Naive thymus-derived CD4-positive, alpha-beta T cell (primary cell): ENCODE measurements around the gene E2F4. TPM values are rescaled to one million over a fixed set of nuclear protein-coding genes. Genes with fewer than 3 reads are reported as not detected.

Source experiments
- ATAC-seq: fragments of 150-1000 bp; cut with Tn5 transposase; 2 replicates; pipeline ENCODE4 v1.10.0; 2021; ENCODE audit warnings: mild to moderate bottlenecking, moderate library complexity
- CTCF ChIA-PET: fragments of 350-600 bp; sonication (Branson Sonifier 250); formaldehyde crosslinking; loops from one replicate; lab custom pipeline; 2021; ENCODE audit warnings: antibody characterized with exemption; lab: Charles Lee
- POLR2A ChIA-PET: fragments of 350-600 bp; sonication (Branson Sonifier 250); formaldehyde crosslinking; loops from one replicate; lab custom pipeline; 2021; ENCODE audit warnings: antibody characterized with exemption, inconsistent platforms; lab: Charles Lee
- DNase-seq, 9 donors: peaks; one replicate each; pipeline versions ENCODE4 v3.0.0 to v3.0.0-alpha.2; 2020 to 2022; ENCODE audit warnings: mixed read lengths in 1 of 9
- H3K27ac ChIP-seq: one replicate; pipeline ENCODE4 v1.7.0; 2013; ENCODE audit warnings: mild to moderate bottlenecking, low read depth, low read length, moderate library complexity
- H3K27me3 ChIP-seq, 2 donors: one replicate each; pipeline ENCODE4 v1.7.0; 2013; ENCODE audit warnings: low read length in 2 of 2, mild to moderate bottlenecking in 2 of 2, moderate library complexity in 2 of 2; ENCODE audit not compliant: control insufficient read depth in 2 of 2, insufficient read depth in 2 of 2
- H3K36me3 ChIP-seq, 3 experiments: 1 replicate in 2 of 3; 2 replicates in 1 of 3; pipeline ENCODE4 v1.7.0; 2013; ENCODE audit warnings: low read length in 3 of 3, mild to moderate bottlenecking in 3 of 3, moderate library complexity in 1 of 3; ENCODE audit not compliant: insufficient read depth in 3 of 3, control insufficient read depth in 2 of 3
- H3K4me1 ChIP-seq, 2 donors: one replicate each; pipeline ENCODE4 v1.7.0; 2013; ENCODE audit warnings: low read length in 2 of 2, mild to moderate bottlenecking in 2 of 2, moderate library complexity in 1 of 2; ENCODE audit not compliant: control insufficient read depth in 2 of 2, insufficient read depth in 2 of 2
- H3K4me3 ChIP-seq: 2 replicates; pipeline ENCODE4 v1.7.0; 2013; ENCODE audit warnings: mild to moderate bottlenecking, low read length
- H3K9me3 ChIP-seq, 3 experiments: 1 replicate in 2 of 3; 2 replicates in 1 of 3; pipeline ENCODE4 v1.7.0; 2013; ENCODE audit warnings: low read length in 3 of 3; ENCODE audit not compliant: control insufficient read depth in 2 of 3
- H3K27ac Mint-ChIP-seq, 9 donors: one replicate each; pipeline ENCODE4 v1.8.0; 2020 to 2022; ENCODE audit warnings: mixed read lengths in 9 of 9, mild to moderate bottlenecking in 8 of 9, moderate library complexity in 5 of 9, inconsistent platforms in 2 of 9
- H3K27me3 Mint-ChIP-seq, 5 donors: one replicate each; pipeline ENCODE4 v1.8.0; 2021 to 2022; ENCODE audit warnings: mixed read lengths in 5 of 5, mild to moderate bottlenecking in 1 of 5
- H3K36me3 Mint-ChIP-seq, 5 donors: one replicate each; pipeline ENCODE4 v1.8.0; 2020 to 2022; ENCODE audit warnings: mixed read lengths in 5 of 5, mild to moderate bottlenecking in 3 of 5, inconsistent platforms in 1 of 5
- H3K4me1 Mint-ChIP-seq, 7 donors: one replicate each; pipeline ENCODE4 v1.8.0; 2020 to 2022; ENCODE audit warnings: mixed read lengths in 7 of 7, mild to moderate bottlenecking in 3 of 7, inconsistent platforms in 1 of 7
- H3K4me3 Mint-ChIP-seq, 10 donors: one replicate each; pipeline ENCODE4 v1.8.0; 2020 to 2022; ENCODE audit warnings: mild to moderate bottlenecking in 10 of 10, mixed read lengths in 10 of 10, moderate library complexity in 6 of 10, inconsistent platforms in 2 of 10
- H3K9me3 Mint-ChIP-seq, 11 donors: one replicate each; pipeline ENCODE4 v1.8.0; 2020 to 2022; ENCODE audit warnings: mixed read lengths in 11 of 11, mild to moderate bottlenecking in 4 of 11, inconsistent platforms in 1 of 11, moderate library complexity in 1 of 11
- intact Hi-C, 2 donors: fragments of 100-400 bp; cut with micrococcal nuclease; formaldehyde crosslinking; loops; one replicate each; pipeline ENCODE4 v1.15.1; 2023
- polyA plus RNA-seq, 2 donors: library from polyadenylated mRNA; unstranded; fragments of 300-500 nt; fragmentation: Illumina TruSeq; gene quantifications; one replicate each; pipeline ENCODE4 v1.2.3, GENCODE V29; 2021
- total RNA-seq, 6 experiments: library from RNA in 5 of 6; stranded (reverse) in 5 of 6; gene quantifications; 1 replicate in 5 of 6; 2 replicates in 1 of 6; pipeline ENCODE4 v1.2.3 and lab custom pipeline; 2021 to 2026

E2F4 gene
- total and polyA plus RNA-seq, 7 experiments from 2014 or later, result 59.4 to 133 (median 73.0) TPM

GRCh38 chr16:67184995-67185650, 6.8 kb upstream of the E2F4 start:
- peak overlapping the region in 5 of 10 donors; percentile 80 to 91 (median 89) for H3K4me3 Mint-ChIP-seq
- intact Hi-C loops, result loop anchor here (1.0 to 2.0 kb wide), 6 partner anchors 42 to 238 kb away; partner anchors contain the start of genes PHAF1 (in 1 of the 2) and TMEM208 (in 1 of the 2)
- Histone ChIP-seq H3K27me3 (no peaks in the 10 kb centered on the region), H3K9me3 (no peaks in the 10 kb centered on the region), H3K36me3 (peaks cover 0 to 7% (median 0%) of the 10 kb centered on the region in 3 experiments), H3K4me1 (peaks cover 12 to 15% of the 10 kb centered on the region in 2 donors), H3K27ac (no peak overlapping the region), H3K4me3 (peak overlapping the region; percentile 79)
- ChIA-PET CTCF (interaction anchor here (0.6 to 2.4 kb wide), 13 partner anchors 9 to 241 kb away, joined by 3 to 15 read pairs (median 5); partner anchors contain the start of genes FBXL8 and TRADD), POLR2A (interaction anchor here (0.6 to 4.2 kb wide), 9 partner anchors 12 to 251 kb away, joined by 3 to 22 read pairs (median 4); partner anchors contain the start of genes CIAO2B, FBXL8, TMEM208 and TRADD)
- H3K27me3 Mint-ChIP-seq, result peaks cover 0 to 15% (median 0%) of the 10 kb centered on the region in 5 donors
- H3K36me3 Mint-ChIP-seq, result no peaks in the 10 kb centered on the region
- ATAC-seq (peak; percentile 44), DNase-seq (peak; percentile 54 to 88 (median 70))
- no peaks in the 10 kb centered on the region for H3K9me3 Mint-ChIP-seq
- H3K27ac Mint-ChIP-seq, result peak overlapping the region; percentile 24 to 94 (median 69)
- H3K4me1 Mint-ChIP-seq, result peaks cover 8 to 15% (median 11%) of the 10 kb centered on the region in 7 donors

- Mint-ChIP-seq H3K4me1 (peaks cover 8 to 15% (median 11%) of the 10 kb centered on the region in 7 donors), H3K27me3 (peaks cover 0 to 15% (median 0%) of the 10 kb centered on the region in 5 donors), H3K27ac (peak overlapping the region in 6 of 9 donors; percentile 52 to 86 (median 65)), H3K9me3 (no peaks in the 10 kb centered on the region), H3K4me3 (peak overlapping the region in 5 of 10 donors; percentile 80 to 91 (median 89)), H3K36me3 (no peaks in the 10 kb centered on the region)
- peaks cover 0 to 7% (median 0%) of the 10 kb centered on the region in 3 experiments for H3K36me3 ChIP-seq
- ChIA-PET POLR2A (interaction anchor here (0.6 to 4.2 kb wide), 8 partner anchors 12 to 251 kb away, joined by 3 to 22 read pairs (median 4); partner anchors contain the start of genes CIAO2B, FBXL8, TMEM208 and TRADD), CTCF (interaction anchor here (0.6 to 2.4 kb wide), 11 partner anchors 8 to 241 kb away, joined by 3 to 15 read pairs (median 6); partner anchors contain the start of genes FBXL8 and TRADD)
- no peaks in the 10 kb centered on the region for H3K27me3 ChIP-seq
- ATAC-seq (no peak), DNase-seq (no peak)
- no peak overlapping the region for H3K27ac ChIP-seq
- H3K4me1 ChIP-seq, result peaks cover 12 to 15% of the 10 kb centered on the region in 2 donors
- intact Hi-C loops, result loop anchor here (1.0 to 2.0 kb wide), 6 partner anchors 42 to 238 kb away; partner anchors contain the start of genes PHAF1 (in 1 of the 2) and TMEM208 (in 1 of the 2)
- H3K4me3 ChIP-seq, result peak overlapping the region; percentile 25
- no peaks in the 10 kb centered on the region for H3K9me3 ChIP-seq
Observed at GRCh38 chr16:67185651-67186134, 6.3 kb upstream of the E2F4 start.

- H3K27ac Mint-ChIP-seq, result no peak overlapping the region
- H3K36me3 Mint-ChIP-seq, result no peaks in the 10 kb centered on the region
- no peak overlapping the region for H3K4me3 Mint-ChIP-seq
- Histone ChIP-seq H3K27me3 (no peaks in the 10 kb centered on the region), H3K9me3 (no peaks in the 10 kb centered on the region), H3K27ac (no peak overlapping the region), H3K4me3 (no peak overlapping the region), H3K4me1 (peaks cover 16 to 18% of the 10 kb centered on the region in 2 donors), H3K36me3 (peaks cover 0 to 7% (median 0%) of the 10 kb centered on the region in 3 experiments)
- H3K27me3 Mint-ChIP-seq, result peaks cover 0 to 15% (median 0%) of the 10 kb centered on the region in 5 donors
- no peaks in the 10 kb centered on the region for H3K9me3 Mint-ChIP-seq
- ATAC-seq (no peak), DNase-seq (no peak)
- ChIA-PET POLR2A (interaction anchor here (0.7 to 4.2 kb wide), 2 partner anchors 24 to 27 kb away, joined by 4 to 22 read pairs; partner anchors contain the start of genes FBXL8 and TRADD), CTCF (interaction anchor here (0.9 to 2.4 kb wide), 2 partner anchors 11 to 31 kb away, joined by 3 to 7 read pairs; no protein-coding TSS in a partner anchor)
- intact Hi-C loops, result no loop called here
- H3K4me1 Mint-ChIP-seq, result peaks cover 11 to 21% (median 14%) of the 10 kb centered on the region in 7 donors
Observed at GRCh38 chr16:67186550-67186950, 5.4 kb upstream of the E2F4 start.

GRCh38 chr16:67187175-67187890, 4.6 kb upstream of the E2F4 start:
- Mint-ChIP-seq H3K36me3 (no peaks in the 10 kb centered on the region), H3K4me3 (no peak overlapping the region), H3K4me1 (peaks cover 11 to 25% (median 19%) of the 10 kb centered on the region in 7 donors), H3K9me3 (no peaks in the 10 kb centered on the region), H3K27ac (no peak overlapping the region), H3K27me3 (peaks cover 0 to 15% (median 0%) of the 10 kb centered on the region in 5 donors)
- Histone ChIP-seq H3K27ac (no peak overlapping the region), H3K27me3 (no peaks in the 10 kb centered on the region), H3K4me1 (peaks cover 18 to 20% of the 10 kb centered on the region in 2 donors), H3K4me3 (no peak overlapping the region), H3K9me3 (no peaks in the 10 kb centered on the region), H3K36me3 (peaks cover 0 to 7% (median 0%) of the 10 kb centered on the region in 3 experiments)
- ChIA-PET POLR2A (interaction anchor here (0.6 to 1.0 kb wide), 3 partner anchors 25 to 658 kb away, joined by 3 to 4 read pairs (median 4); no protein-coding TSS in a partner anchor), CTCF (interaction anchor here (0.5 to 1.1 kb wide), 3 partner anchors 32 to 641 kb away, joined by 3 read pairs; no protein-coding TSS in a partner anchor)
- no peak for DNase-seq
- ATAC-seq, result no peak
- intact Hi-C loops, result no loop called here

- DNase-seq (no peak), ATAC-seq (no peak)
- Histone ChIP-seq H3K27ac (no peak overlapping the region), H3K36me3 (peaks cover 0 to 7% (median 0%) of the 10 kb centered on the region in 3 experiments), H3K4me1 (peaks cover 27 to 29% of the 10 kb centered on the region in 2 donors), H3K9me3 (no peaks in the 10 kb centered on the region), H3K27me3 (no peaks in the 10 kb centered on the region), H3K4me3 (no peak overlapping the region)
- no peaks in the 10 kb centered on the region for H3K9me3 Mint-ChIP-seq
- peaks cover 17 to 35% (median 29%) of the 10 kb centered on the region in 7 donors for H3K4me1 Mint-ChIP-seq
- H3K36me3 Mint-ChIP-seq, result peaks cover 0 to 5% (median 0%) of the 10 kb centered on the region in 5 donors
- ChIA-PET POLR2A (interaction anchor here (0.8 to 1.0 kb wide), 2 partner anchors 121 to 656 kb away, joined by 3 read pairs; no protein-coding TSS in a partner anchor), CTCF (interaction anchor here (0.5 kb wide), 1 partner anchor 18 kb away, joined by 3 read pairs; the partner anchor contains the start of gene NOL3)
- no peak overlapping the region for H3K4me3 Mint-ChIP-seq
- H3K27me3 Mint-ChIP-seq, result peaks cover 0 to 15% (median 0%) of the 10 kb centered on the region in 5 donors
- no peak overlapping the region for H3K27ac Mint-ChIP-seq
- intact Hi-C loops, result no loop called here
Observed at GRCh38 chr16:67188323-67188722, 3.6 kb upstream of the E2F4 start.
